ENCODE results near the gene CHRNE. TPM values are rescaled to one million over a fixed set of nuclear protein-coding genes. Genes with fewer than 3 reads are reported as not detected.

CHRNE gene
- total RNA-seq, 4 donors from 2014 or later = 0.53 to 5.2 (median 3.6) TPM

- WGBS, 2 donors = 71 to 83% methylated on average over 5 of the region's 5 CpGs
- intact Hi-C loops (cut with DNase I; ENCODE audit: low total_unique reads) = no loop called here
- TF ChIP-seq, protein P1, sequence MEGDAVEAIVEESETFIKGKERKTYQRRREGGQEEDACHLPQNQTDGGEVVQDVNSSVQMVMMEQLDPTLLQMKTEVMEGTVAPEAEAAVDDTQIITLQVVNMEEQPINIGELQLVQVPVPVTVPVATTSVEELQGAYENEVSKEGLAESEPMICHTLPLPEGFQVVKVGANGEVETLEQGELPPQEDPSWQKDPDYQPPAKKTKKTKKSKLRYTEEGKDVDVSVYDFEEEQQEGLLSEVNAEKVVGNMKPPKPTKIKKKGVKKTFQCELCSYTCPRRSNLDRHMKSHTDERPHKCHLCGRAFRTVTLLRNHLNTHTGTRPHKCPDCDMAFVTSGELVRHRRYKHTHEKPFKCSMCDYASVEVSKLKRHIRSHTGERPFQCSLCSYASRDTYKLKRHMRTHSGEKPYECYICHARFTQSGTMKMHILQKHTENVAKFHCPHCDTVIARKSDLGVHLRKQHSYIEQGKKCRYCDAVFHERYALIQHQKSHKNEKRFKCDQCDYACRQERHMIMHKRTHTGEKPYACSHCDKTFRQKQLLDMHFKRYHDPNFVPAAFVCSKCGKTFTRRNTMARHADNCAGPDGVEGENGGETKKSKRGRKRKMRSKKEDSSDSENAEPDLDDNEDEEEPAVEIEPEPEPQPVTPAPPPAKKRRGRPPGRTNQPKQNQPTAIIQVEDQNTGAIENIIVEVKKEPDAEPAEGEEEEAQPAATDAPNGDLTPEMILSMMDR (IDR thresholded peaks at IDR 0.05) = no peak
- TF ChIP-seq POLR2A (IDR thresholded peaks at IDR 0.05) = no peak
These were observed 5.1 kb downstream of the CHRNE start for GRCh38 chr17:4897785-4898184.

DNA sequence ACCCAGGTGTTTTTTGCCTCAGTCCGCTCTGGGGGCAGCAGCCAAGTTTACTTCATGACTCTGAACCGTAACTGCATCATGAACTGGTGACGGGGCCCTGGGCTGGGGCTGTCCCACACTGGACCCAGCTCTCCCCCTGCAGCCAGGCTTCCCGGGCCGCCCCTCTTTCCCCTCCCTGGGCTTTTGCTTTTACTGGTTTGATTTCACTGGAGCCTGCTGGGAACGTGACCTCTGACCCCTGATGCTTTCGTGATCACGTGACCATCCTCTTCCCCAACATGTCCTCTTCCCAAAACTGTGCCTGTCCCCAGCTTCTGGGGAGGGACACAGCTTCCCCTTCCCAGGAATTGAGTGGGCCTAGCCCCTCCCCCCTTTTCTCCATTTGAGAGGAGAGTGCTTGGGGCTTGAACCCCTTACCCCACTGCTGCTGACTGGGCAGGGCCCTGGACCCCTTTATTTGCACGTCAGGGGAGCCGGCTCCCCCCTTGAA lies 5.7 kb downstream of the CHRNE start:
- intact Hi-C loops (cut with DNase I; ENCODE audit: low total_unique reads) = no loop called here
- no peak for DNase-seq (ENCODE audit: low spot score in 2 of 2)

More at GRCh38 chr17:4897785-4898184, 5.1 kb downstream of the CHRNE start:
- DNase-seq (ENCODE audit: low spot score in 2 of 2) = no peak
- no peak overlapping the region for H3K4me3 ChIP-seq (ENCODE audit: low read depth, poor library complexity, severe bottlenecking)

GRCh38 chr17:4896332-4897197 lies 6.3 kb downstream of the CHRNE start:
- H3K4me3 ChIP-seq (ENCODE audit: low read depth, poor library complexity, severe bottlenecking) = no peak overlapping the region
- TF ChIP-seq, protein P1 (IDR thresholded peaks at IDR 0.05) = no peak
- no peak for TF ChIP-seq POLR2A (IDR thresholded peaks at IDR 0.05)
- no peak for DNase-seq (ENCODE audit: low spot score in 2 of 2)
- WGBS, 2 donors = 80 to 88% methylated on average over 20 to 21 of the region's 27 CpGs
- intact Hi-C loops (cut with DNase I; ENCODE audit: low total_unique reads) = no loop called here

More for the DNA sequence above, 5.7 kb downstream of the CHRNE start:
- 74 to 78% methylated on average over 10 of the region's 10 CpGs for WGBS, 2 donors
- no peak overlapping the region for H3K4me3 ChIP-seq (ENCODE audit: low read depth, poor library complexity, severe bottlenecking)
- TF ChIP-seq POLR2A (IDR thresholded peaks at IDR 0.05) = no peak
- TF ChIP-seq, protein P1 (IDR thresholded peaks at IDR 0.05) = no peak

GRCh38 chr17:4895657-4896331 lies 7.1 kb downstream of the CHRNE start:
- WGBS, 2 donors = 69 to 73% methylated on average over 26 to 27 of the region's 27 CpGs
- no peak for DNase-seq (ENCODE audit: low spot score in 2 of 2)
- no peak overlapping the region for H3K4me3 ChIP-seq (ENCODE audit: low read depth, poor library complexity, severe bottlenecking)
- no peak for TF ChIP-seq POLR2A (IDR thresholded peaks at IDR 0.05)
- TF ChIP-seq, protein P1 (IDR thresholded peaks at IDR 0.05) = no peak
- intact Hi-C loops (cut with DNase I; ENCODE audit: low total_unique reads) = no loop called here

GRCh38 chr17:4895121-4895520 lies 7.8 kb downstream of the CHRNE start:
- 90 to 94% methylated on average over 5 to 13 of the region's 13 CpGs for WGBS, 2 donors
- no peak for TF ChIP-seq POLR2A (IDR thresholded peaks at IDR 0.05)
- TF ChIP-seq, protein P1 (IDR thresholded peaks at IDR 0.05) = no peak
- H3K4me3 ChIP-seq (ENCODE audit: low read depth, poor library complexity, severe bottlenecking) = no peak overlapping the region
- intact Hi-C loops (cut with DNase I; ENCODE audit: low total_unique reads) = no loop called here
- DNase-seq (ENCODE audit: low spot score in 2 of 2) = no peak

Measured in lower leg skin (tissue), 4 donors.